Heart left ventricle (tissue), 13 donors: ENCODE data around the gene HNRNPL.

Experiments
- POLR2A ChIP-seq, 2 donors: fragments of 450-650 bp; IDR thresholded peaks; one replicate each; pipeline ENCODE4 v1.6.1; 2017; ENCODE audit warnings: antibody characterized with exemption in 2 of 2, mild to moderate bottlenecking in 2 of 2, moderate library complexity in 2 of 2
- TF ChIP-seq, protein P1 (sequence below), 12 donors: fragments of 200-600 bp; sonication (generic) in 4 of 12; IDR thresholded peaks; one replicate each; pipeline versions ENCODE4 v1.5.0 to v1.8.0; 2018 to 2022; ENCODE audit warnings: antibody characterized with exemption in 12 of 12, mild to moderate bottlenecking in 5 of 12
- donor health status: ischemic (EF 13 %, LVEDD 7.1; RV severe dilation, severe dysfunction).
- donor health status: DM: no; HTN: yes; CAD: no.
- donor health status: DM: no; HTN: no; CAD: no.
- donor health status: ischemic (EF 25% LVEDD 6.9; RV normal size, moderate dysfunction).
- donor health status: ischemic (EF 25% LVEDD 5.7; RV mildly dilated, moderate dysfunction).
- donor health status: ischemic (EF 35%, LVEDD 5.7; RV mildly dilated, moderate dysfunction).
- donor health status: nonischemic (EF 11% LVEDD 7.7; RV severe dilation, severe dysfunction).
- donor health status: DM: yes; HTN: yes; CAD: no.
- donor health status: PGD.
- donor health status: ischemic (EF 29% LVEDD 5.4; RV normal size, mild dysfunction).
- donor health status: nonischemic (EF 23%, LVEDD 6.1; RV moderate dilation, normal function).

DNA sequence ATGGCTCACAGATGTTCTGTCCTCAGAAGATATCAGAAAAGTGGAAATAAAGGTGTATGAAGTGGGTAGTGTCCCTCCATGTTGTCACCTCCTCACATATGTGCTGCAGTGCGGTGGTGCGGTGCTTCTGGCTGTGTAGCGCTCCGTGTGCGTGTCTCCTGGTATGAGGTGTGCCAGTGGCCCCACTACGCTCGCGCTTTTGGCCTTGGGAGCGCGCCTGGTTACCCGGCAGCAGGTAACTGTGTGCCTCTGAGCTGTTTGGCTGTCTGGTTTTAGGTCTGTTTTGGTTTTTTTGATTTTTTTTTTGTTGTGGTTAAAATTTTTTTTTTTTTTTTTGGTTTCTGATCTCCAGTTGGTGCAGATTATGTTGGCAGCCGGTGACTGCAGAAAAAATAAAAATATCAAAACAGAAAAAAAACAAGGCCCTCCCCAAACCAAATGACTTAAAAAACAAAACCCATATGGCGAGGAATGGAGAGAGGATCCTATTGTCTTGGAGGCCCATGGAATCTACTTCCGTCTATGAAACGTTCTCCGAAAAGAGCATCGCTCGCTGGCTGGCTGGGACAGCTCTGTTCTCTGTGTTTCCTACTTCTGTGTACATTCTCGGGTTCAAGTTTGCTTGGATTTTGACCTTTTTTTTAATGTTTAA is 7.9 kb downstream of the HNRNPL start:
- TF ChIP-seq, protein P1, sequence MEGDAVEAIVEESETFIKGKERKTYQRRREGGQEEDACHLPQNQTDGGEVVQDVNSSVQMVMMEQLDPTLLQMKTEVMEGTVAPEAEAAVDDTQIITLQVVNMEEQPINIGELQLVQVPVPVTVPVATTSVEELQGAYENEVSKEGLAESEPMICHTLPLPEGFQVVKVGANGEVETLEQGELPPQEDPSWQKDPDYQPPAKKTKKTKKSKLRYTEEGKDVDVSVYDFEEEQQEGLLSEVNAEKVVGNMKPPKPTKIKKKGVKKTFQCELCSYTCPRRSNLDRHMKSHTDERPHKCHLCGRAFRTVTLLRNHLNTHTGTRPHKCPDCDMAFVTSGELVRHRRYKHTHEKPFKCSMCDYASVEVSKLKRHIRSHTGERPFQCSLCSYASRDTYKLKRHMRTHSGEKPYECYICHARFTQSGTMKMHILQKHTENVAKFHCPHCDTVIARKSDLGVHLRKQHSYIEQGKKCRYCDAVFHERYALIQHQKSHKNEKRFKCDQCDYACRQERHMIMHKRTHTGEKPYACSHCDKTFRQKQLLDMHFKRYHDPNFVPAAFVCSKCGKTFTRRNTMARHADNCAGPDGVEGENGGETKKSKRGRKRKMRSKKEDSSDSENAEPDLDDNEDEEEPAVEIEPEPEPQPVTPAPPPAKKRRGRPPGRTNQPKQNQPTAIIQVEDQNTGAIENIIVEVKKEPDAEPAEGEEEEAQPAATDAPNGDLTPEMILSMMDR (IDR thresholded peaks at IDR 0.05): no peak
- TF ChIP-seq POLR2A (IDR thresholded peaks at IDR 0.05): no peak
